Measurements from ENCODE around the gene XRRA1. TPM values are rescaled to one million over a fixed set of nuclear protein-coding genes. Genes with fewer than 3 reads are reported as not detected.

XRRA1 gene
- total RNA-seq, 1 experiment from 2014 or later, result 11.9 TPM

- no peaks in the 10 kb centered on the region for H3K27me3 ChIP-seq (replicated peaks; ENCODE audit: control insufficient read depth, insufficient read depth, low read length)
- H3K4me1 ChIP-seq, result peaks cover 31% of the 10 kb centered on the region
- no peaks in the 10 kb centered on the region for H3K27me3 Mint-ChIP-seq (ENCODE audit: insufficient read depth, unreplicated experiment)
- H3K9me3 ChIP-seq, result no peaks in the 10 kb centered on the region
- H3K36me3 ChIP-seq (ENCODE audit: control insufficient read depth, insufficient read depth, low read length), result peaks cover 1% of the 10 kb centered on the region
- H3K4me1 Mint-ChIP-seq (ENCODE audit: low read depth, unreplicated experiment), result peaks cover 37% of the 10 kb centered on the region
- TF ChIP-seq CTCF (IDR thresholded peaks at IDR 0.05; ENCODE audit: insufficient read depth in 1 of 2, low read depth in 1 of 2, low read length in 1 of 2, severe bottlenecking in 1 of 2, unreplicated experiment in 1 of 2), result no peak
- CTCF ChIA-PET, result no interaction called here
- BruUV-seq (replicated peaks), result no TSS peak
- H3K36me3 Mint-ChIP-seq (ENCODE audit: insufficient read depth, unreplicated experiment), result peaks cover 44% of the 10 kb centered on the region
- intact Hi-C loops (cut with micrococcal nuclease; ENCODE audit: unreplicated experiment), result no loop called here
- H3K27ac Mint-ChIP-seq (ENCODE audit: unreplicated experiment), result no peak overlapping the region
- POLR2A ChIA-PET, result no interaction called here
- H3K4me3 Mint-ChIP-seq (ENCODE audit: unreplicated experiment), result no peak overlapping the region
- DNase-seq, result peak in 1 of 2 experiments; percentile 21
- no peak overlapping the region for H3K4me3 ChIP-seq (ENCODE audit: low read depth, low read length)
- peaks cover 19% of the 10 kb centered on the region for H3K9me3 Mint-ChIP-seq (ENCODE audit: unreplicated experiment)
These were observed 132.9 kb downstream of the XRRA1 start for GRCh38 chr11:74815966-74816365.

- H3K9me3 Mint-ChIP-seq (ENCODE audit: unreplicated experiment), result no peaks in the 10 kb centered on the region
- H3K36me3 Mint-ChIP-seq (ENCODE audit: insufficient read depth, unreplicated experiment), result peaks cover 11% of the 10 kb centered on the region
- Histone ChIP-seq H3K36me3 (ENCODE audit: control insufficient read depth, insufficient read depth, low read length) (no peaks in the 10 kb centered on the region), H3K9me3 (no peaks in the 10 kb centered on the region), H3K4me1 (no peaks in the 10 kb centered on the region), H3K4me3 (ENCODE audit: low read depth, low read length) (no peak overlapping the region), H3K27me3 (replicated peaks; ENCODE audit: control insufficient read depth, insufficient read depth, low read length) (no peaks in the 10 kb centered on the region)
- H3K4me1 Mint-ChIP-seq (ENCODE audit: low read depth, unreplicated experiment), result no peaks in the 10 kb centered on the region
- no peak for TF ChIP-seq CTCF (IDR thresholded peaks at IDR 0.05; ENCODE audit: insufficient read depth in 1 of 2, low read depth in 1 of 2, low read length in 1 of 2, severe bottlenecking in 1 of 2, unreplicated experiment in 1 of 2)
- intact Hi-C loops (cut with micrococcal nuclease; ENCODE audit: unreplicated experiment), result no loop called here
- H3K27me3 Mint-ChIP-seq (ENCODE audit: insufficient read depth, unreplicated experiment), result no peaks in the 10 kb centered on the region
- ChIA-PET CTCF (no interaction called here), POLR2A (no interaction called here)
- no peak for DNase-seq
- H3K27ac Mint-ChIP-seq (ENCODE audit: unreplicated experiment), result peak overlapping the region; percentile 7
- BruUV-seq (replicated peaks), result no TSS peak
- H3K4me3 Mint-ChIP-seq (ENCODE audit: unreplicated experiment), result no peak overlapping the region
These were observed 139.1 kb downstream of the XRRA1 start for GRCh38 chr11:74809801-74810200.

- no peak overlapping the region for H3K4me3 ChIP-seq (ENCODE audit: low read depth, low read length)
- no TSS peak for BruUV-seq (replicated peaks)
- CTCF ChIA-PET, result no interaction called here
- H3K36me3 ChIP-seq (ENCODE audit: control insufficient read depth, insufficient read depth, low read length), result no peaks in the 10 kb centered on the region
- Mint-ChIP-seq H3K4me3 (ENCODE audit: unreplicated experiment) (no peak overlapping the region), H3K27me3 (ENCODE audit: insufficient read depth, unreplicated experiment) (no peaks in the 10 kb centered on the region), H3K27ac (ENCODE audit: unreplicated experiment) (no peak overlapping the region), H3K36me3 (ENCODE audit: insufficient read depth, unreplicated experiment) (peaks cover 5% of the 10 kb centered on the region), H3K9me3 (ENCODE audit: unreplicated experiment) (no peaks in the 10 kb centered on the region), H3K4me1 (ENCODE audit: low read depth, unreplicated experiment) (no peaks in the 10 kb centered on the region)
- intact Hi-C loops (cut with micrococcal nuclease; ENCODE audit: unreplicated experiment), result no loop called here
- POLR2A ChIA-PET, result no interaction called here
- no peaks in the 10 kb centered on the region for H3K4me1 ChIP-seq
- no peak for TF ChIP-seq CTCF (IDR thresholded peaks at IDR 0.05; ENCODE audit: insufficient read depth in 1 of 2, low read depth in 1 of 2, low read length in 1 of 2, severe bottlenecking in 1 of 2, unreplicated experiment in 1 of 2)
- H3K9me3 ChIP-seq, result no peaks in the 10 kb centered on the region
- H3K27me3 ChIP-seq (replicated peaks; ENCODE audit: control insufficient read depth, insufficient read depth, low read length), result no peaks in the 10 kb centered on the region
- no peak for DNase-seq
These were observed 142.6 kb downstream of the XRRA1 start for GRCh38 chr11:74806267-74806666.
